NCI-H1694 treated with DMSO at 0.1 percent for 48 hours (cell line): ENCODE measurements around the gene SCYL3.
"Not testable (repeated sequence)": the region's sequence is repeated elsewhere in the genome, so short reads cannot be mapped to it uniquely, and the experiment has no call there.

ENCODE experiments used
- DNase-seq: peaks from one replicate; lab custom pipeline; 2025; lab: John Stamatoyannopoulos, UW

The SCYL3 gene

GRCh38 chr1:169871988-169872387 is 21.7 kb downstream of the SCYL3 start:
- not testable (repeated sequence) for DNase-seq

- DNase-seq: no peak
Measured at GRCh38 chr1:169869426-169869825, 24.3 kb downstream of the SCYL3 start.

DNA sequence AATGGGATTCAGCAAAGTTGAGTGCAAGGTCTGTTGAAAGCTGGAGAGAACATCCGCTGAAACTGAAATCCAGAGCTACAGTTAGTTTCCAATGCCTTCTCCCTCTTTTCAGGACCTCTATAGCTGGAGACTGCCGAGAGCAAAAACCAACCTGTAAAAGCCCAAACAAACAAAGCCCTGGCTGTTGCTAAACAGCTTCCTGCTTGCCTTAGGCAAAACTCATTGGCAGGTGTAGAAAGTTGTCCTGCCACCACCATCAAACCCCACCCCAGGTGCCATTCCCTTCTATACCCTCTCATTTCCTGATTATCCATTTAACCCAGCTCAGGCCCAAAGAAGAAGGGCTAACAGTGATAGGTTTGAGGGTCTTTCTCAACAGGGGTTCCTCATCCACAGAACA is 24.7 kb downstream of the SCYL3 start:
- no peak for DNase-seq

DNA sequence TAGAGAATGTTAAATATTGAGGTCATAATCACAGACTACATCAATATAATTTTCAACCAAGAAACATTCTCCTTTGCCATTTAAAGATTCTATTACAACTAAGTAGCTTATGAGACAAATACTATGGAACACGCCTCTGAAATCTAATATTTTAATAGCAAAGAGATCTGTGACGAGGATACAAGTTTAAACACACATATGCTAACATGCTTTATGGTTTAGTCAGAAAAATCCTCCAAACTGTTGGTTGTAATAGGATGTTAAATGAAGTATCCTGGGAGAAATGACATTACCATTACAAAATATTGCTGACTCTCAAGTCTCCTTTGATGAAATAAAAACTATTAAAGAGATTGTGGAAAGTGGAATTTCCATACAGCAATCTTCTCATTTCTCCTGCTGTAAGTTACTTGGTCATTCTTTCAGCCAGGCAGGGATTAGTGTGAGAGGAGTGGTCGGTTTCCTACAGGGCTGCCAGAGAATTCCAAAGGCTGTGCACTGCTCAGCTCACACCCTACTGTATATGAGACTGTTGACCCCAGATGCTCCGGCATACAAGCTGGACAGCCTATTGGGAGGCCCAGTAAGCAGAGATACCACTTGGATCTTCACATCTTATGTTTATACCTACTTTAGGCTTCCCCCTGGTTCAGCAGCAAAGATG is 26.6 kb downstream of the SCYL3 start:
- no peak for DNase-seq

- DNase-seq: no peak
Measured at GRCh38 chr1:169866577-169866976, 27.1 kb downstream of the SCYL3 start.

GRCh38 chr1:169864531-169864930 is 29.2 kb downstream of the SCYL3 start:
- not testable (repeated sequence) for DNase-seq

GRCh38 chr1:169860750-169861149 is 32.9 kb downstream of the SCYL3 start:
- no peak for DNase-seq

GRCh38 chr1:169860187-169860586 is 33.5 kb downstream of the SCYL3 start:
- DNase-seq: no peak

GRCh38 chr1:169859001-169859400 is 34.7 kb downstream of the SCYL3 start:
- DNase-seq: no peak

DNA sequence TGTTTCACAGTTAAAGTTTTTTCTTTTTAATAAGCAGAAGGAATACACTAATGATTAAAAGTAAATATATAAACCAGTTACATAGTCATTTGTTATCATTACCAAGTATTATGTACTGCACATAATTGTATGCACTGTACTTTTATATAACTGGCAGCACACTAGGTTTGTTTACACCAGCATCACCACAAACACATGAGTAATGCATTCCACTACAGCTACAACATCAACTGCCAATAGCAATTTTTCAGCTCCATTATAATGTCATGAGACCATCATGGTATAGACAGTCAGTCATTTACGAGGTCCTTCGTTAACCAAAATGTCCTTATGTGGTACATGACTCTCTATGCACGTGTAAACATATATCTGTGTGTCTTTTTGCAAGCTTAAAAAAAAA is 35.2 kb downstream of the SCYL3 start:
- DNase-seq: no peak

- DNase-seq: no peak
Measured at GRCh38 chr1:169853341-169853740, 40.4 kb downstream of the SCYL3 start.

DNA sequence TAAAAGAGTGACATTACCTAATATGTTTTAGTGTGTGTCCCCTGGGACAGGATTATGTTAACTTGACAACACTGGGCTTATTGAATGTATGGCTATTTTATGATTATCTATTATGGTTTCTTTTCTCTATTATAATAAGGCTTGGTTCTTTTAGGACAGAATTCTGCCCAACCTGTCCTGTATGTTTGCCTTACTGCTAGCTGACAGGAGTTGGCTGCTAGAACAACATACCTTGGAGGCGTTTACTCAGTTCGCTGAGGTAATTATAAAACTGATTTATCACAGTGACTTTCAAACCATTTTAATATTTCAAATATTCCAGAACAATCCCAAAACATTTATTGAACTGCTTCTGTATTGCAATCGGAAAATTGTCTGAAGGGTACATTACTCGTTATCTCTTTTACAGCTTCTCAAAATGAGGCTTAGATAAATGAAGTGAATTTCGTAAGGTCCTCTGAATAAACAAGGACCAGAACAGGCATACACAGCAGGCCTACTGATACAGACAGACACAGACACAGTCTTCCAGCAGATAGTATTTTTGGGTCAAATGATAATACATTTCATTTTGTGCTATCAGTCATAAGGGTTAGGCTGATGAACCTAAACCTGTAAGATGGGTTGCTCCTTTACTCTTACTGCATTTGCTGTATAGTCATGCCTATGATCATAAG is 44.2 kb downstream of the SCYL3 start:
- no peak for DNase-seq

- DNase-seq: no peak
Measured at GRCh38 chr1:169848456-169848855, 45.2 kb downstream of the SCYL3 start.

DNA sequence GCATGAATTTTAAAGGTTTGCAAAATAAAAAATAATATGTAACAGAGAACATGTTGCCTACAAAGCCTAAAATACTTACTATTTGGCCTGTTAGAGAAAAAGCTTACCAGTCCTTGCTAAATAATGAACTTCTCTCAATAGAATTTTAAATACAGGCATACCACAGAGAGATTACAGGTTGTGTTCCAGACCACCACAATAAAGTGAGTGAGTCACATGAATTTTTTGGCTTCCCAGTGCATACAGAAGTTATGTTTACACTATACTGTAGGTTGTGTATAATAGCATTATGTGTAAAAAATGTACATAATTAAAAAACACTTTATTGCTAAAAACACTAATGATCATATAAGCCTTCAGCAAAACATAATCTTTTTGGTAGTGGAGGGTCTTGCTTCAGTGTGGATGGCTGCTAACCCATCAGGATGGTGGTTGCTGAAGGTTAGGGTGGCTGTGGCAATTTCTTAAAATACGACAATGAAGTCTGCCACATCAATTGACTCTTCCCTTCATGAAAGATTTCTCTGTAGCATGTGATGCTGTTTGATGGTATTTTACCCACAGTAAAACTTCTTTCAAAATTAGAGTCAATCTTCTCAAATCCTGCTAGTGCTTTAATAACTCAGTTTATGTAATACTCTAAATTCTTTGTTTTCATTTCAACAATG is 48.6 kb downstream of the SCYL3 start:
- no peak for DNase-seq

DNA sequence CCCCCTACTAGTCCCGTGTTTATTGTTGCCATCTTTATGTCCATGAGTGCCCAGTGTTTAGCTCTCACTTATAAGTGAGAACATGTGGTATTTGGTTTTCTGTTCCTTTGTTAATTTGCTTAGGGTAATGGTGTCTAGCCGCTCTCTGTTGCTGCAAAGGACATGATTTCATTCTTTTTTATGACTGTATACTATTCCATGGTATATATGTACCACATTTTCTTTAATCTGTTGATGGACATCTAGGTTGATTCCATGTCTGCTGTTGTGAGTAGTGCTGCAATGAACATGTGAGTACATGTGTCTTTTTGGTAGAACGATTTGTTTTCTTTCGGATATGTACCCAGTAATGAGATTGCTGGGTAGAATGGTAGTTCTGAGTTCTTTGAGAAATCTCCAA is 54.8 kb downstream of the SCYL3 start:
- no peak for DNase-seq

DNA sequence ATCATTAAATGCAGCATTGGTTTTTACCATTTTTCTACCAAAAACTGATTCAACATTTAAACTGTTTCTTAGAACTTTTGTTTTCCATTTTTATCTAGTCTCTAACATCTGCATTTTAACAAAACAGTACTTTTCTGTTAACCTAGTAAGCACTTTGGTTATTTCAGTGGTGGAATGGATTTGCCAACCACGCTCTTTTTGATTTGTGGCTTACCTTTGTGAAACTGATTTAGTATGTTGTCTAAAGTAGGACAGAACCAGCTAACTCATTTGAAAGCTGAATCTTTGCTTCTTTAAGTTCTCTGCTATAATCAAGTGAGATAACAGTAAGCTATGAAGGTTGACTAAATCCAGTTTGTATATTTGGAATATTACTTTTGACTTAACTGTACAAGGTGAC is 57.5 kb downstream of the SCYL3 start:
- DNase-seq: no peak

GRCh38 chr1:169835647-169836046 is 58.0 kb downstream of the SCYL3 start:
- DNase-seq: no peak

DNA sequence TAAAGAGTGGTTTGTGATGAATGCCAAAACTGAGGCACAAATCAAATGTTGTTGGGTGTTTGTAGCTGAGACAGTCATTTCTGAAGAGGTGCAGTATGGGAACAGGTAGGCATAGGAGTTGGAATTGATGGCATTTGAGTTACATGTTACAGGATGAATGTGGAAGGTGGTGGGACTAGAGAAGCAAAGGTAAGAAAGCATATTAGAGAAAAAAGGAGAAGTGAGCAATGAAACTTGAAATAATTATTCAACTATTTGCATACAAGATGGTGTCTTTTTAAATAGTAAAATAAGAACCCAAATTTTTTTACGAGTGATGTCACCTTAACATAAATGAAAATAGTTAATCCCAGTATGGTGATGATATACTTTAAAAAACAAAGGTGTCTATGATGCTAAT is 58.8 kb downstream of the SCYL3 start:
- no peak for DNase-seq

DNA sequence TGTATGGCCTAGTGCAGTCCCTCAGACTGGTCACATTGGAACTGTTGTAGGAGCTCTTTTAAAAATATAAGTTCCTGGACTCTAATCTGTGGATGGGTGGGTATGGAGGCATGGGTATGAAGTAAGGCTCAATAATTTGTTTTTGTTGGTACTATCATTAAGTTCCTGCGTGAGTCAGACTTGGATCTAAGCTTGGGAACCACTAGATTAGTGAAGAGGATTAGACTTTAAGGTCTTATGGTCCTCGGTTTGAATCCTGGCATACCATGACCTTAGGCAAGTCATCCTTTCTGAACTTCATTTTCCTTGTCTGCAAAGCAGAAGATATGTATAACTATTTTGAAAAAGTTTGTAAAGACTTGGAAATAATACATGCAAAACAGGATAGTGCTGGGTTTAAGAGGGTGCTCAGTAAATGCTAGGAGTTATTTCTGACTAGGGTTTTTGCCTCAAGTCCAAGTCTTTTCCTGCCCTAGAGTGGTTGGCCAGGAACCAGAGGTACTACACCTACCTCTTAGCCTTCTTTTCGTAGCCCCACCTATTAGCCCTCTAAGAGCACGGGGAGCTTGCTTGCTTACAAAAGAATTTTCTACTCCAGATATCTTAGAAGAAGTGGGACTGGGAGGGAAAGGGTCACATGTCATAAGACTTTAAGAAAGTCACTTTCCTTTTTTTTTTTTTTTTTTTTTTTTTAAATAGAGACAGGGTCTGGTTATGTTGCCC is 60.4 kb downstream of the SCYL3 start:
- DNase-seq: no peak

DNA sequence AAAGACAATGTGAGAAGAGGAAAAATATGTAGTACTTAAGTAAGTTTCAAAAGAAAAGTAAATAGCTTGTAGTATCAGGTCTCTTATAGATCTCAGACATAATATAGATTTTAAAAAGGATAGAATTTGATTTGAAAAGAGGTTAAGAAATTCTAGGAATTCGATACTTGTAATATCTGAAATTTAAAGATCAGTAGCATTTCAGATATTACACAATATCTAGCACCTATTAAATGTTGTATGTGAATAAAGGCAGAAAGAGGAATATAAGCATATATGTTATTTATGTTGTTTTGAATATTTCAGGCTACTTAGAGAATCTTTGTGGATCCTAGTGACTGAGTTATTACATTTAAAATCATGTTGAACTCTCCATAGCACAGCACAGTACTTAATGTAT is 64.0 kb downstream of the SCYL3 start:
- DNase-seq: no peak

DNA sequence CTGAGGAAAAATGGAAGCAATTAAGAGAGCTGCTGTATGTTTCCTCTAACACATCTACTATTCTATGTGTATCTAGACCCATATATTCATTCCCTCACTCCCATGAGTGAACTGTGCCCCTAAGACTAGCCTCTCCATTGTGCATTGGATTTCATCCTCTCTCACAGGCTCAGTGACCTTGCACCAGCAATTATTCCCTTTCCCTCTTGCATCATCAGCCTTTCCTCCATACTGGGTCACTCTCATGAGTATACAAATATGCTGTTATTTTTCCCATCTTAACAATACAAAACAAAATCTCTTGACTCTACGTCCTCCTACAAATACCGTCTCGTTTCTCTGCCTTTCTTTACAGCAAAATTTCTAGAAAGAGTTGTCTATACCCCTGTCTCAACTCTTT is 69.5 kb downstream of the SCYL3 start:
- no peak for DNase-seq

DNA sequence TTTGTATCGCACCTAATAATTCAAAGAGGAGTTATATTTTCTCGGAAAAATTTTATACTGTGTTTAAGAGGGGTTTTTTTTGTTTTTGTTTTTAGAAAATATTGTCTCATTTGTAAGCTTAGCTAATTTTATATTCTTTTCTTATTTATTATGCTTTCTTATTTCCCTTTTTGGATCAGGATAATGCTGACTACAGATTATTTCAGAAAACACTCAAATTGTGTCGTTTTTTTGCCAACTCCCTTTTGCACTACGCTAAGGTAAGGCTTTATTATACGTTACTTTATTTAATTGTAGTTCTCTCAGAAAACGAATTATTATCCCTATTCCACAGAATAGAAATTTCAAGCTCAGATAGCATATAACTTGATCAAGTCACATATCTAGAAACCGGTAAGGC is 72.2 kb downstream of the SCYL3 start:
- no peak for DNase-seq

DNA sequence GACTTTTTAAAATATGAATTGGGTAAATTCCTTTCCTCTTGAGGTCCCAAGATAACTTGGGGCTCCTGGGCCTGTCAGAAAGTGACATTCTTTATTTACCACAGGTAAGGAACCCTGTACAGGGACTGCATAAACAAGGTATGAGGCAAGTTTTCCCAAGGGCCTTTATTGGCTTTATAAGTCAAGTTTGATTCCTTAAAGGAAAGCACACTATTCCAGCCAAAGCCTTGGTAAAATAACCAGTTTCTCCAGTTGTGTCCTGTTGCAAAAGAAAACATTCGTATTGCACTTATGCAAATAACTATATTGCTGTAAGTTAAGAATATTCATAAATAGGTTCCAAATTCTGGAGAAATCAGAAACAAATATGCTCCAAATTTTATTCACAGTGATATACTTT is 77.1 kb downstream of the SCYL3 start:
- DNase-seq: no peak
